ENCODE data around the gene SLC24A3. TPM values are rescaled to one million over a fixed set of nuclear protein-coding genes. Genes with fewer than 3 reads are reported as not detected.

The SLC24A3 gene
- total and polyA plus RNA-seq, 2 donors from 2014 or later, result 0.86 to 5.2 TPM

DNA sequence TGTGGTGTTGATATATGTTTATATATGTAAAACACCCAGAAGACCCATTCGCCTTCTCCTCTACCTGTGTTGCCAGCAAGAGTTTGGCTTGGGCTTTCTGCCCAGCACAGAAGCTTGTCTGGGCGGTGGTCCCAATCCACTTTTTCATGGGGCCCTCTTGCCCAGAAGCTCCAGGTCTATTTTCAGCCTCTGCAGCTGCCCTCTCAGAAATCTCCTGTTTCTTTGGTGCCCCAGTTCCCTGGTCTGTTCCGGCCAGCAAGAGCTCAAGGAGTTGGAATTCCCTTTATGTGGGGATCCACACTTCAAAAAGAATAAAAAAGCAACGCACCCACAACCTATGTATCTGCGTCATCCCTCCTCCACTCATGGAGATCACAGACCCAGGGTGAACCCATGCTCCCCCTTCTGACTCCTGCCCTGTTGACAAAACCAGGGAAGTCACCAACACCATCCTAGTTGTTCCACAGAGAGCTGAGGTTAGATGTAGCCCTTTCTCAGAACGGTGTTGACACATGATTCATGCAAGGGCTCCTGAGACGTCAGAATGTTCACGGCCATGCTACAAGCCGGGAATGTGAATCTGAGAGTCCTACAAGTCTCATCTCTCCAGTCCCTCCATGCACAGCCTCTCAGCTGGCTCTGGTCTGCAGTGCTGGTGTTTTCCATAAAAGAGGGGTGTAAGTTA is 388.8 kb downstream of the SLC24A3 start:
- Histone ChIP-seq H3K4me3 (ENCODE audit: low read length in 3 of 3) (no peak overlapping the region), H3K27me3 (ENCODE audit: control insufficient read depth, insufficient read depth, low read length) (no peaks in the 10 kb centered on the region), H3K36me3 (ENCODE audit: control insufficient read depth in 2 of 3, insufficient read depth in 3 of 3, low read length in 3 of 3) (no peaks in the 10 kb centered on the region), H3K27ac (ENCODE audit: low read depth in 2 of 2, low read length in 2 of 2) (no peak overlapping the region), H3K4me1 (ENCODE audit: control insufficient read depth in 2 of 3, insufficient read depth in 2 of 3, low read depth in 1 of 3, low read length in 3 of 3) (no peaks in the 10 kb centered on the region), H3K9ac (ENCODE audit: low read length in 3 of 3) (no peak overlapping the region), H3K9me3 (ENCODE audit: control insufficient read depth in 2 of 3, insufficient read depth in 1 of 3, low read length in 3 of 3) (no peaks in the 10 kb centered on the region)
- DNase-seq (no peak), FAIRE-seq (no peak)
- no peak for TF ChIP-seq CTCF (IDR thresholded peaks at IDR 0.05; ENCODE audit: borderline replicate concordance, extremely low read depth, insufficient read depth)
- intact Hi-C loops (cut with DNase I), result no loop called here

DNA sequence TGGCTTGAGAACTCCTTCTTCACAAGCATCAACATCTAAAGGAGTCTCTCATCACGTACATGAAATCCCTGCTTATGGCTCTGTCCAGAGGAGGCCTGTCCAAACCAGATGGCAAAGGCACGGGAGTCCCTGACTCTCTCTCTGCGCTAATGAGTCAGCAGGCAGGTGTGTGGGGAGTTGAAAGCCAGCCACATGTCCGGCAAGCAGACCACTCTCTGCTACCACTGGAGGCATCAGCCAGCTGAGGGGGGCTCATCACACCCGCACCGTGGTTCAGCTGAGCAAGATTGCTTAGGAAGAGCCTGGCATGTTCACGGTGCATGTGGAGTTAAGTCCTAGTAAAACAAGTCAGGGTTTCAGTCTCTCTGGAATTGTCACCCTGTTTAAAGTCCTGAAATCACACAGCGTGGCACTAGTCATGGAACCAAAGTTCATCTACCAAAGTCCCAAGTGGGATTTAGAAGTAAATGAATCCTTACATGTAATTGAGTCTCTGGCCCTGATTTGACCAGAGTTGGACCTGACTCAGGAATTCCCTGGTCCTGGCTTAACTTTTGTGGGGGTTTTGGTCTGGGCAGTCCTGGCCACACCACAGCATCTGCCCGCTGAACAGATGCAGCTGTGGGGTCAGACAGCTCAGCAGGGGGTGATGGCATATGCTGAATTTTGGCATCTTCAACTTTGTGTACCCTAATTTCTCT is 390.4 kb downstream of the SLC24A3 start:
- DNase-seq (no peak), FAIRE-seq (no peak)
- no peaks in the 10 kb centered on the region for H3K9me3 ChIP-seq (ENCODE audit: control insufficient read depth in 2 of 3, insufficient read depth in 1 of 3, low read length in 3 of 3)
- H3K9ac ChIP-seq (ENCODE audit: low read length in 3 of 3), result no peak overlapping the region
- no peak overlapping the region for H3K4me3 ChIP-seq (ENCODE audit: low read length in 3 of 3)
- TF ChIP-seq CTCF (IDR thresholded peaks at IDR 0.05; ENCODE audit: borderline replicate concordance, extremely low read depth, insufficient read depth), result no peak
- no peaks in the 10 kb centered on the region for H3K4me1 ChIP-seq (ENCODE audit: control insufficient read depth in 2 of 3, insufficient read depth in 2 of 3, low read depth in 1 of 3, low read length in 3 of 3)
- intact Hi-C loops (cut with DNase I), result no loop called here
- H3K27me3 ChIP-seq (ENCODE audit: control insufficient read depth, insufficient read depth, low read length), result no peaks in the 10 kb centered on the region
- no peaks in the 10 kb centered on the region for H3K36me3 ChIP-seq (ENCODE audit: control insufficient read depth in 2 of 3, insufficient read depth in 3 of 3, low read length in 3 of 3)
- H3K27ac ChIP-seq (ENCODE audit: low read depth in 2 of 2, low read length in 2 of 2), result no peak overlapping the region

DNA sequence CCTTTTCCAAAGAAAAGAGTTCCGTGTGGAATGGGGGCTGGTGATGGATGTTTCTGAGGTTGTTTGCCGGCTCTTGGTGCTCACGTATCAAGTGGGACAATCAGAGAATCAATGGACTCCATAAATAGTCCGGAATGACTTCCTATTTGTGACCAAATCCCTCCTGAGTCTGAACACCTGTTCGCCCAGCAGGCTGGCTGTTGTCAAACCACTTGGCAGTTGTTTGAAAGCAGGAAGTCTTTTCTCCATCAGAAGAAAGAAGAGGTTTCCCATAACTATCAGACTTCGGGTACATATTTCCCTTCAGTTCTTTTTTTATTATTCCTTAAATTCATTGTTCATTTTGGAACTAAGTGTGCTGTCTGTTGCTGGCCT is 390.9 kb downstream of the SLC24A3 start:
- H3K9ac ChIP-seq (ENCODE audit: low read length in 3 of 3), result no peak overlapping the region
- H3K4me3 ChIP-seq (ENCODE audit: low read length in 3 of 3), result no peak overlapping the region
- H3K36me3 ChIP-seq (ENCODE audit: control insufficient read depth in 2 of 3, insufficient read depth in 3 of 3, low read length in 3 of 3), result no peaks in the 10 kb centered on the region
- no peaks in the 10 kb centered on the region for H3K9me3 ChIP-seq (ENCODE audit: control insufficient read depth in 2 of 3, insufficient read depth in 1 of 3, low read length in 3 of 3)
- no peaks in the 10 kb centered on the region for H3K27me3 ChIP-seq (ENCODE audit: control insufficient read depth, insufficient read depth, low read length)
- DNase-seq, result no peak
- intact Hi-C loops (cut with DNase I), result no loop called here
- no peak for TF ChIP-seq CTCF (IDR thresholded peaks at IDR 0.05; ENCODE audit: borderline replicate concordance, extremely low read depth, insufficient read depth)
- H3K27ac ChIP-seq (ENCODE audit: low read depth in 2 of 2, low read length in 2 of 2), result no peak overlapping the region
- FAIRE-seq, result no peak
- no peaks in the 10 kb centered on the region for H3K4me1 ChIP-seq (ENCODE audit: control insufficient read depth in 2 of 3, insufficient read depth in 2 of 3, low read depth in 1 of 3, low read length in 3 of 3)

All from kidney (tissue), 14 donors.